ENCODE measurements around the gene ANKLE1. TPM values are rescaled to one million over a fixed set of nuclear protein-coding genes. Genes with fewer than 3 reads are reported as not detected.

Gene ANKLE1
- total RNA-seq, 3 donors from 2014 or later, result 0.96 to 1.6 (median 1.0) TPM

GRCh38 chr19:17332360-17332676 lies 50.6 kb downstream of the ANKLE1 start:
- H3K27ac ChIP-seq, result no peak overlapping the region
- TF ChIP-seq POLR2A (IDR thresholded peaks at IDR 0.05) (no peak), CTCF (IDR thresholded peaks at IDR 0.05) (no peak), POLR2AphosphoS5 (IDR thresholded peaks at IDR 0.05) (no peak)
- no peaks in the 10 kb centered on the region for H3K36me3 ChIP-seq
- no peaks in the 10 kb centered on the region for H3K9me3 ChIP-seq
- intact Hi-C loops (cut with DNase I; ENCODE audit: low total_unique reads), result no loop called here
- H3K4me1 ChIP-seq, result peaks cover 4 to 6% of the 10 kb centered on the region in 2 donors
- no peak overlapping the region for H3K4me3 ChIP-seq
- no peak for DNase-seq (ENCODE audit: low spot score in 2 of 2)
- H3K27me3 ChIP-seq, result no peaks in the 10 kb centered on the region

- intact Hi-C loops (cut with DNase I; ENCODE audit: low total_unique reads), result no loop called here
- Histone ChIP-seq H3K27me3 (no peaks in the 10 kb centered on the region), H3K27ac (no peak overlapping the region), H3K4me3 (no peak overlapping the region), H3K4me1 (peaks cover 5 to 8% of the 10 kb centered on the region in 2 donors), H3K36me3 (no peaks in the 10 kb centered on the region), H3K9me3 (no peaks in the 10 kb centered on the region)
- no peak for DNase-seq (ENCODE audit: low spot score in 2 of 2)
- TF ChIP-seq POLR2AphosphoS5 (IDR thresholded peaks at IDR 0.05) (no peak), POLR2A (IDR thresholded peaks at IDR 0.05) (no peak), CTCF (IDR thresholded peaks at IDR 0.05) (no peak)
These were observed 51.2 kb downstream of the ANKLE1 start for GRCh38 chr19:17332677-17333581.

GRCh38 chr19:17333611-17334413 lies 52.1 kb downstream of the ANKLE1 start:
- TF ChIP-seq POLR2A (IDR thresholded peaks at IDR 0.05), result no peak
- TF ChIP-seq CTCF (IDR thresholded peaks at IDR 0.05), result no peak
- no peak for TF ChIP-seq POLR2AphosphoS5 (IDR thresholded peaks at IDR 0.05)
- Histone ChIP-seq H3K36me3 (no peaks in the 10 kb centered on the region), H3K27ac (peak overlapping the region; percentile 45 to 81), H3K4me3 (peak overlapping the region; percentile 69 to 90 (median 77)), H3K27me3 (no peaks in the 10 kb centered on the region), H3K9me3 (no peaks in the 10 kb centered on the region), H3K4me1 (peaks cover 5 to 13% of the 10 kb centered on the region in 2 donors)
- no peak for DNase-seq (ENCODE audit: low spot score in 2 of 2)
- intact Hi-C loops (cut with DNase I; ENCODE audit: low total_unique reads), result no loop called here

GRCh38 chr19:17334414-17335409 lies 53.0 kb downstream of the ANKLE1 start, which contains the start of gene ANO8:
Gene ANO8 (minus strand): TSS chr19:17334855. CDS start chr19:17334670, 185 bp downstream.
- H3K4me1 ChIP-seq, result peaks cover 5 to 13% of the 10 kb centered on the region in 2 donors
- TF ChIP-seq CTCF (IDR thresholded peaks at IDR 0.05), result no peak
- no peak for TF ChIP-seq POLR2A (IDR thresholded peaks at IDR 0.05)
- peak in 2 of 3 donors; percentile 28 to 35 for TF ChIP-seq POLR2AphosphoS5 (IDR thresholded peaks at IDR 0.05)
- no peaks in the 10 kb centered on the region for H3K9me3 ChIP-seq
- H3K27me3 ChIP-seq, result no peaks in the 10 kb centered on the region
- peak within 1 kb of the TSS; percentile 45 to 81 for H3K27ac ChIP-seq
- intact Hi-C loops (cut with DNase I; ENCODE audit: low total_unique reads), result no loop called here
- H3K4me3 ChIP-seq, result peak within 1 kb of the TSS; percentile 69 to 90 (median 77)
- no peaks in the 10 kb centered on the region for H3K36me3 ChIP-seq
- DNase-seq (ENCODE audit: low spot score in 2 of 2), result peak; percentile 86 to 93
